ENCODE data around the gene FOXF1.

The FOXF1 gene

DNA sequence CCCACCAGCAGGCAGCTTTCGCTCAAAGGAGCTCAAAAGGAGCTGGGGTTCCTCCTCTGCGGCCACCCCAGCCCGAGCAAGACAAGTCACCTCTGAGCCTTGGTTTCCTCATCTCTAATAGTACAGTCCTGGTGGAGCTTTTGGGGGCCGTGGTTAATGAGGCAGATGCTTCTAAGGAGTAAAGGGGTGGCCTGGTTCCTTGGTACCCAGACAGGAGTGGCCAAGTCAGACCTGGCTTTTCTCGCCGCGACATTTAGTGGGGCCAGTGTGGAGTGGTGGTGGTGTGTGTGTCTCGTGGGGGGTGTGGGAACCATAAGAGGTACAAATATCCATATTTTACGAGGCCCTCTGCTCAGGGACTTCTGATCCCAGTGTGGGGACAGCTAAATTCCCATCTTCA lies 6.7 kb downstream of the FOXF1 start:
- no peak overlapping the region for H3K4me3 ChIP-seq (ENCODE audit: low read depth, low read length)
- TF ChIP-seq CTCF (IDR thresholded peaks at IDR 0.05; ENCODE audit: control insufficient read depth, extremely low read depth, insufficient read depth): no peak
- no peak for DNase-seq (ENCODE audit: low read depth)

GRCh38 chr16:86517652-86518258 lies 7.4 kb downstream of the FOXF1 start:
- H3K4me3 ChIP-seq (ENCODE audit: low read depth, low read length): no peak overlapping the region
- DNase-seq (ENCODE audit: low read depth): no peak
- peak; percentile 93 for TF ChIP-seq CTCF (IDR thresholded peaks at IDR 0.05; ENCODE audit: control insufficient read depth, extremely low read depth, insufficient read depth)

- DNase-seq (ENCODE audit: low read depth): no peak
- H3K4me3 ChIP-seq (ENCODE audit: low read depth, low read length): no peak overlapping the region
- TF ChIP-seq CTCF (IDR thresholded peaks at IDR 0.05; ENCODE audit: control insufficient read depth, extremely low read depth, insufficient read depth): no peak
These were observed 8.8 kb downstream of the FOXF1 start for GRCh38 chr16:86519007-86519648.

GRCh38 chr16:86519649-86520316 lies 9.5 kb downstream of the FOXF1 start:
- no peak for DNase-seq (ENCODE audit: low read depth)
- no peak overlapping the region for H3K4me3 ChIP-seq (ENCODE audit: low read depth, low read length)
- peak; percentile 81 for TF ChIP-seq CTCF (IDR thresholded peaks at IDR 0.05; ENCODE audit: control insufficient read depth, extremely low read depth, insufficient read depth)

DNA sequence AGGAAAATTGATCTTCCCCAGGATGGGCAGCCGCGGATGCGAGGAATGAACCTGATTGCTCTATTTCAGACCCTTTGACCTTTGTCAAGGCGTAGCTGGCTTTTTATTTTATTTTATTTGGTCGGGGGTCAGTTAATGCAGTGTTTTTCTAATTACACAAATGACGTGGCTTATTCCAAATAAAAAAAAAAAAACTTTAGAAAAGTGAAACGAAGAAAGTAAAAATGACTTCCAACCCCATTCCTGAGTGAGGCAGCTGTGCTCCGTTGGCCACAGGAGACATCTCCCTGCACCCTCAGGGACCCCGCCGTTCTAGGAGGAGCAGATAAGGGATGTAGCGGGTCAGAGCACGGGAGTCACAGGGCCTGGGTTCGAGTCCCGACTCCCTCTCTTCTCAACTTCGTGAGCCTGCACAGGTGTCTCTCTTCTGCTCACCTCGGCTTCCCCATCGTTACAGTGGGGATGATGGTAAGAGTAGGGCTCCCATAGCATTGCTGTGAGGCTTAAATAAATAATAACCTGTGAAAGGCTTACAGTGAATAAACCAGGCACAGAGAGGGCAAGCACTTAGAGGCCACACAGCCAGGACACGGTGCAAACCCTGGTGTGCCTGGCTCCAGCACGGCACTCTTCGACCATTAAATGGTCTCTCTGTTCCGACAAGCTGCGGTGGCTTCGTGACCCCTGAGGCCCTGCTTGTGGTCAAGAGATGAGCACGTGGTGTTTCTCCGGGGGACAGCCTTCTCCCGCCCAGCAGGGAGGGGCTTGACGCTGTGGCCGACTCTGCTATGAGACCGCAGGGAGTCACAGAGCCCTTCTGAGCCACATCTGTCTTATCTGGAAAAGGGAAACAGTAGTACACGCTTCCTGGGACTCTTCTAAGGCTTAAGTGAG lies 10.2 kb downstream of the FOXF1 start:
- no peak overlapping the region for H3K4me3 ChIP-seq (ENCODE audit: low read depth, low read length)
- no peak for TF ChIP-seq CTCF (IDR thresholded peaks at IDR 0.05; ENCODE audit: control insufficient read depth, extremely low read depth, insufficient read depth)
- no peak for DNase-seq (ENCODE audit: low read depth)

DNA sequence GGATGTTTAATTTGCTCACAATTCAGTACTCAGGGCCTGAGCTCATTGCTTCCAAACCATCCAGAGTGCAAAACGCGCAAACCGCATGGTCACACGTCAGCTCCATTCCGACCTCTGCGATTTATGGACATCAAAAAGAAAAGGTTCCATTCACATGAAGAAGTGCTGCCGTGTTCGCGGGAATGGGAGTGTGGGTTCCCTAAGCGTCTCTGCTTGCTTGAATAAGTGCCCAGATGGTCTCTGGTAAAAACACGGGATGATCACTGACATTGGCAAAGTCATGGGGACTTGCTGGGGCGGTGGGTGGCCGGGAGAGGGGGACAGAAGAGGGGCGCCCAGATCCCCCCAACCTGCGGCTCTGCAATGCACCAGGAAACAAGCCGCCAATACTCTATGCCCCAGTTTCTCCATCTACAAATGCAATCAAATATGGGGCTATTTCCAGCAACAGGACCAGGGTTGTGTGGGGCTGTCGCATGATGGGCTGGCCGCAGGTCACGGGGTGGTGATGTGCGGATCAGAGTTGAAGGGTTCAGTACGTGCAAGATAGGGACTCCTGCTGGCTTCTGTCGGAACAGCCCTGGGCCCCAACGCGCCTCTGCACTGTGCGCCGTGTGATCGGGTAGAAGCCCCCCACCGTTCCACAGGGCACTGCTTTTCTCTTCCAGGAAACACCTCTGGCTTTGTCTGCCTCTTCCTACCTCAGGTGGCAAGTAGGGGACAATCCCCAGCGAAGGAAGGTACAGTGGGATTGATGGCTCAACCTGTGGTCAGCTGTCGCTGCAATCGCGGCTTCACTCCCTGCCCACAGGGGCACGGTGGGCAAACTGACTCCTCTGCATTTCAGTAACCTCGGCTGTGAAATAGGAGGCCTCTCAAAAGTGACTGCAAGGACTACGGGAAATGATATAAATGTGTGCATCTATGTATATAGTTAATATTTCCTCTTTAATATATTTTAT lies 11.2 kb downstream of the FOXF1 start:
- no peak for DNase-seq (ENCODE audit: low read depth)
- no peak for TF ChIP-seq CTCF (IDR thresholded peaks at IDR 0.05; ENCODE audit: control insufficient read depth, extremely low read depth, insufficient read depth)

More for the DNA sequence above, 11.2 kb downstream of the FOXF1 start:
- no peak overlapping the region for H3K4me3 ChIP-seq (ENCODE audit: low read depth, low read length)

Data from LNCaP clone FGC (cell line).